GM23248 (cell line): ENCODE data around the gene PDLIM7.

Experiments
- EZH2 ChIP-seq: fragments of 200-600 bp; sonication (generic); IDR thresholded peaks from 2 replicates; pipeline ENCODE4 v1.6.1; 2018; ENCODE audit warnings: antibody characterized with exemption, mild to moderate bottlenecking; ENCODE audit not compliant: insufficient read depth, poor library complexity, severe bottlenecking
- EZH2phosphoT487 ChIP-seq: fragments of 200-600 bp; sonication (generic); IDR thresholded peaks from 2 replicates; pipeline ENCODE4 v1.6.1; 2018; ENCODE audit warnings: antibody characterized with exemption, moderate library complexity, mild to moderate bottlenecking, low read depth; ENCODE audit not compliant: insufficient read depth

DNA sequence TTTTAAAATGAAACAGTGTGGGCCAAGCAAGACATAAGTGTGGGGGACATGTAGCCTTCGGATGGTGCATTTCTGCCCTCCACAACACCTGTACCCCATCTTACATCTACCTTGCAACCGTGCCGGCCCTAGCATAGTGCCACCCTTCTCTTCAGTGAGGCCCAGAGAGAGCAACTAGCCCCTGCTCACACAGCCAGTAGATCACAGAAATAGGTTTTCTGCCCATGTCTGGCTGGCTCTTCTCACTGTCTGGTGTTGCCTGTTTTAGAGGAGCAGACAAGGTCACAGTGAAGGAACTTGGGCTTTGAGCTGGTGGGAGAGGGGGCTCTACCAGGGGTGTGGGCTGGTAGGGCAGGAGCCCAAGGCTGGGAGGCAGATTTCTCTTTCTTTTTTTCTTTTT lies 11.1 kb downstream of the PDLIM7 start:
- TF ChIP-seq EZH2phosphoT487 (no peak), EZH2 (no peak)
